HFF-Myc (cell line): Measurements from ENCODE around the gene BCL6B.
"Not testable (repeated sequence)": the region's sequence is repeated elsewhere in the genome, so short reads cannot be mapped to it uniquely, and the experiment has no call there.

Experiments used
- DNase-seq: peaks from one replicate; pipeline ENCODE4 v3.0.0-alpha.2; 2011; ENCODE audit warnings: low read depth; ENCODE audit errors: extremely low read depth
- H3K4me3 ChIP-seq: replicated peaks from 2 replicates; pipeline ENCODE4 v1.5.1; 2011; ENCODE audit warnings: low read depth, mild to moderate bottlenecking, control low read depth, low read length
- CTCF ChIP-seq: IDR thresholded peaks from 2 replicates; pipeline ENCODE4 v1.5.1; 2012; ENCODE audit warnings: mild to moderate bottlenecking, low read depth, low read length, control low read depth; ENCODE audit errors: missing control alignments

BCL6B gene

GRCh38 chr17:7022781-7023571, at the start of gene BCL6B:
Gene BCL6B, plus strand, starts transcription at chr17:7023050. Its CDS starts 622 bp downstream, at chr17:7023672.
- no peak for TF ChIP-seq CTCF
- H3K4me3 ChIP-seq = no peak within 1 kb of the TSS
- DNase-seq = no peak

GRCh38 chr17:6979440-6979839, 43.4 kb upstream of the BCL6B start:
- not testable (repeated sequence) for H3K4me3 ChIP-seq, DNase-seq

GRCh38 chr17:6981426-6981825, 41.4 kb upstream of the BCL6B start:
- DNase-seq = no peak
- TF ChIP-seq CTCF = no peak
- H3K4me3 ChIP-seq = no peak overlapping the region

GRCh38 chr17:6985266-6985665, 37.6 kb upstream of the BCL6B start:
- no peak for TF ChIP-seq CTCF
- no peak for DNase-seq
- H3K4me3 ChIP-seq = no peak overlapping the region

GRCh38 chr17:6986676-6987075, 36.2 kb upstream of the BCL6B start:
- no peak for DNase-seq
- H3K4me3 ChIP-seq = no peak overlapping the region
- no peak for TF ChIP-seq CTCF

GRCh38 chr17:6989779-6990178, 33.1 kb upstream of the BCL6B start:
- DNase-seq = no peak

GRCh38 chr17:6993613-6994056, 29.2 kb upstream of the BCL6B start:
- DNase-seq, H3K4me3 ChIP-seq: not testable (repeated sequence)

More at GRCh38 chr17:6989779-6990178, 33.1 kb upstream of the BCL6B start:
- H3K4me3 ChIP-seq = no peak overlapping the region
- no peak for TF ChIP-seq CTCF

- no peak for TF ChIP-seq CTCF
- DNase-seq = no peak
- H3K4me3 ChIP-seq = no peak overlapping the region
Observed at GRCh38 chr17:6994118-6994598, 28.7 kb upstream of the BCL6B start.
